ENCODE measurements around the gene ASPDH.

ASPDH gene

DNA sequence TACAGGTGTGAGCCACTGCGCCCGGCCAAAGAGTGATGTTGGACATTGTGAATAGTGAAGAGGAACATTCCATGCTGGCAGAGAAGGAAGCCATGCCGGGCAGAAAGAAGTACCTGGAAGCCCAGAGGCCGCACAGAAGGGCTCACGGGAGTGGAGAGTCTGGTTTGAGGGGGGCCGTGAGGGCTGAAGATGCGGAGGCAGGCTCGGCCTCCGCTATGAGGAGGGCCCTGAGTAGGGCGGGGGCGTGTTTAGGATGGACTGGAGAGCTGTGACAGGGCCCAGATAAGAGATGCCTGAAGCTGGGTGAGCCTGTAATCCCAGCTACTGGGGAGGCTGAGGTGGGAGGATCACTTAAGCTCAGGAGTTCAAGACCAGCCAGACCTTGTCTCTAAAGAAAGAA lies 4.3 kb downstream of the ASPDH start:
- no peak overlapping the region for H3K4me3 ChIP-seq (ENCODE audit: low read depth, low read length)
- DNase-seq (ENCODE audit: low read depth), result no peak
- no peak for TF ChIP-seq CTCF (conservative IDR thresholded peaks at IDR 0.05; ENCODE audit: low read depth, low read length)

GRCh38 chr19:50508843-50509190 lies 4.9 kb downstream of the ASPDH start:
- TF ChIP-seq CTCF (conservative IDR thresholded peaks at IDR 0.05; ENCODE audit: low read depth, low read length), result no peak
- DNase-seq (ENCODE audit: low read depth), result no peak
- H3K4me3 ChIP-seq (ENCODE audit: low read depth, low read length), result no peak overlapping the region

GRCh38 chr19:50507376-50507775 lies 6.3 kb downstream of the ASPDH start:
- no peak for TF ChIP-seq CTCF (conservative IDR thresholded peaks at IDR 0.05; ENCODE audit: low read depth, low read length)
- H3K4me3 ChIP-seq (ENCODE audit: low read depth, low read length), result no peak overlapping the region
- no peak for DNase-seq (ENCODE audit: low read depth)

GRCh38 chr19:50506700-50507099 lies 7.0 kb downstream of the ASPDH start:
- no peak for TF ChIP-seq CTCF (conservative IDR thresholded peaks at IDR 0.05; ENCODE audit: low read depth, low read length)
- H3K4me3 ChIP-seq (ENCODE audit: low read depth, low read length), result no peak overlapping the region
- no peak for DNase-seq (ENCODE audit: low read depth)

DNA sequence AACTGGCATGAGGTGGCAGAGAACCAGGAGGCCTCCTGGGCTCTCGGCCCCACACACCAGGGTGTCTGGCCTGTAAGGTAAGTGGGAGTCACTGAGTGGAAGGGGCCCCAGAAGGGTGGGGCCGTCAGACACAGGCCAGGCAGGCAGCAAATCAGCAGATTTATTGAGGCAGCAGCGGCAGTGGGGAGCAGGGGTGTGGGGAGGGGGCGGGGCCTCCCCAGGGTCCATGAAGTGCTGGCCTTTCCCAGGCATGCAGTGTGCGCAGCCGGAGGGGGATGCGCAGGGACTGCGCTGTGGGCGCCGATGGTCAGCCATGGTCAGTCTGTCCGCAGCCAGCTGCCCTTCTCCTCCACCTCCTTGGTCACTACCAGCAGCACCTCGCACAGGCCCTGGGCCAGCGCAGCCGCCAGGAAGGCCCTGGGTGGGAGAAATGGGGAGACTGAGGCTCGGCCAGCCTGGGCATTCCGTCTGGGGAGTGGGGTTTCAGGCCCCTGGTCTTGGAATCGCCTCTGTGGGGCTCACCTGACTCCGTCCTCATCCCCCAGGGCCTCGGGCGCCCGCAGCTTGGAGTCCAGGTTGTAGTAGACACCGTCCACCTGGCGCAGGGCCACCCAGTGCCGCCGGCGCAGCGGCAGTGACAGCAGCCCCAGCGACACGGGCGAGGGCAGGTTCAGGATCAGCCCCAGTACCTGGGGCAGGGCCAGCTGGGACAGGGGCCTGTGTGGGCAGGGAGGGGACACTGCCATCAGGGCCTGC lies 7.7 kb downstream of the ASPDH start:
- H3K4me3 ChIP-seq (ENCODE audit: low read depth, low read length), result no peak overlapping the region
- TF ChIP-seq CTCF (conservative IDR thresholded peaks at IDR 0.05; ENCODE audit: low read depth, low read length), result no peak
- no peak for DNase-seq (ENCODE audit: low read depth)

DNA sequence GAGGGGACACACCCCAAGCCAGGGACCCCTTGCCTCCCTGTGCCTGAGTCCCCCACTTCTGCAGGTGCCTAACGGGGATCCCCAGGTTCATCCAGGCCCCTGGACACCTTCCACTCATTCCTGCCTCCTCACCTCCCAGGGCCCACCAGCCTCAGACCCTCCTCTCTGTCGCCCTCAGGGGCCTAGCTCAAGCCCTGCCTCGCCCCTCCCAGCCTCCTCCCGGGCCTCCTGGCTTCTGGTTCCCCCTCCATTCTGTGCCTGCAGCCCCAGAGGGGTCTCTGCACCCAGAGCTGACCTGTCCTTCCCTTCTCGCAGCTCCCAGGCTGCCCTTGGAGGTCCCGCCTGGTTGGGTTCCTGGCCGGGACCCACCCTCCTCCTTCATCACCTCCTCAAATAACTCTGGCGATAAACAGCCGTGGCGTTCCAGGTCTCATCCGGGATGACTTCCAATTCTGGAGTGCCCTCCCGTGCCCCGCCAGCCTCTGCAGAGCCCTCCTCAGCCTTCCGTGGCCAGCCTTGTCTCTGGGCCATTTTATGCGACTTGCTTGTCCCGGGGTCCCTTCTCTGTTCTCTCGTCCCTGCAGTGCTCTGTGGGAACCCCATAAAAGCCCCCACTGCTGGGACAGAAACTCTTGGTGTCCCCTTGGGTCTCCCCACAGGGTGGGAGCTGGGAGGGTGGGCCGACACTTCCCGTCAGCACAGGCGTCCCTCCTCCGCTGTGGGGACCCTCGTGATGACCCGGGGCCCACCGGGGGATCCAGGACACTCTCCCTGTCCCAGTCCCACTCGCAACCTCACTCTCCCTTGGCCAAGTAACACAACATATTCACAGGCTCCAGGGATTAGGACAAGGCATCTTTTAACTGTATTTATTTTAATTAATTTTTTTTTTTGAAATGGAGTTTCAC lies 11.9 kb downstream of the ASPDH start:
- DNase-seq (ENCODE audit: low read depth), result no peak
- TF ChIP-seq CTCF (conservative IDR thresholded peaks at IDR 0.05; ENCODE audit: low read depth, low read length), result no peak
- no peak overlapping the region for H3K4me3 ChIP-seq (ENCODE audit: low read depth, low read length)

All from choroid plexus epithelial cell (primary cell).